SJCRH30 (cell line): Measurements from ENCODE around the gene HAGH. TPM values are rescaled to one million over a fixed set of nuclear protein-coding genes. Genes with fewer than 3 reads are reported as not detected.

Experiments
- DNase-seq, 2 experiments: peaks; one replicate each; pipeline ENCODE4 v3.0.0-alpha.2; 2015 to 2020
- H3K27ac ChIP-seq: fragments of 250-450 bp; sonication (Bioruptor Pico); 2 replicates; pipeline ENCODE4 v1.5.1; 2020; ENCODE audit warnings: mild to moderate bottlenecking, moderate library complexity
- H3K27me3 ChIP-seq: fragments of 250-450 bp; sonication (Bioruptor Pico); 2 replicates; pipeline ENCODE4 v1.5.1; 2020; ENCODE audit warnings: mild to moderate bottlenecking, moderate library complexity
- H3K36me3 ChIP-seq: fragments of 250-450 bp; sonication (Bioruptor Pico); 2 replicates; pipeline ENCODE4 v1.5.1; 2020; ENCODE audit warnings: mild to moderate bottlenecking, moderate library complexity
- H3K4me1 ChIP-seq: fragments of 250-450 bp; sonication (Bioruptor Pico); 2 replicates; pipeline ENCODE4 v1.5.1; 2020; ENCODE audit warnings: mild to moderate bottlenecking, moderate library complexity
- H3K4me3 ChIP-seq: fragments of 250-450 bp; sonication (Bioruptor Pico); 2 replicates; pipeline ENCODE4 v1.5.1; 2020; ENCODE audit warnings: mild to moderate bottlenecking, moderate library complexity
- H3K9me3 ChIP-seq: fragments of 250-450 bp; sonication (Bioruptor Pico); replicated peaks from 2 replicates; pipeline ENCODE4 v1.5.1; 2020; ENCODE audit warnings: mild to moderate bottlenecking, moderate library complexity
- total RNA-seq: library from RNA; depleted of rRNA; stranded (reverse); fragments of >200 nt; shearing (Covaris generic); gene quantifications from 2 replicates; pipeline ENCODE4 v1.2.3, GENCODE V29; 2014

Gene HAGH
- total RNA-seq, 1 experiment from 2014 or later = 14.6 TPM

GRCh38 chr16:1771864-1772361 is 54.7 kb downstream of the HAGH start:
- Histone ChIP-seq H3K36me3 (peaks cover 8% of the 10 kb centered on the region; the same call in 1 of the 2 replicates), H3K4me3 (peak overlapping the region; percentile 97), H3K27ac (no peak overlapping the region)

GRCh38 chr16:1771188-1771863 is 55.3 kb downstream of the HAGH start, which contains the start of gene NME3:
Gene NME3, minus strand, starts transcription at chr16:1771543. Its CDS starts 9 bp downstream, at chr16:1771534.
- Histone ChIP-seq H3K27me3 (no peaks in the 10 kb centered on the region), H3K4me3 (peak within 1 kb of the TSS; percentile 97), H3K36me3 (peaks cover 8% of the 10 kb centered on the region; the same call in 1 of the 2 replicates), H3K4me1 (peaks cover 6% of the 10 kb centered on the region; the same call in 1 of the 2 replicates), H3K27ac (peak within 1 kb of the TSS; percentile 71; the same call in 1 of the 2 replicates), H3K9me3 (no peaks in the 10 kb centered on the region)
- no peak for DNase-seq

More at GRCh38 chr16:1771864-1772361, 54.7 kb downstream of the HAGH start:
- DNase-seq = no peak
- Histone ChIP-seq H3K4me1 (peaks cover 6% of the 10 kb centered on the region; the same call in 1 of the 2 replicates), H3K9me3 (no peaks in the 10 kb centered on the region), H3K27me3 (no peaks in the 10 kb centered on the region)

- no peak for DNase-seq
Measured at GRCh38 chr16:1770328-1771187, 56.1 kb downstream of the HAGH start.

GRCh38 chr16:1769402-1770300 is 57.0 kb downstream of the HAGH start:
- Histone ChIP-seq H3K4me3 (no peak overlapping the region), H3K9me3 (no peaks in the 10 kb centered on the region), H3K4me1 (peaks cover 6% of the 10 kb centered on the region; the same call in 1 of the 2 replicates), H3K27me3 (no peaks in the 10 kb centered on the region), H3K27ac (no peak overlapping the region), H3K36me3 (peaks cover 8% of the 10 kb centered on the region; the same call in 1 of the 2 replicates)
- DNase-seq = no peak

More at GRCh38 chr16:1770328-1771187, 56.1 kb downstream of the HAGH start:
- H3K36me3 ChIP-seq = peaks cover 8% of the 10 kb centered on the region; the same call in 1 of the 2 replicates
- no peaks in the 10 kb centered on the region for H3K27me3 ChIP-seq
- no peaks in the 10 kb centered on the region for H3K9me3 ChIP-seq
- peaks cover 6% of the 10 kb centered on the region; the same call in 1 of the 2 replicates for H3K4me1 ChIP-seq
- H3K4me3 ChIP-seq = no peak overlapping the region
- no peak overlapping the region for H3K27ac ChIP-seq

GRCh38 chr16:1768767-1769401 is 57.7 kb downstream of the HAGH start:
- H3K27me3 ChIP-seq = no peaks in the 10 kb centered on the region
- H3K4me3 ChIP-seq = no peak overlapping the region
- no peak for DNase-seq
- H3K9me3 ChIP-seq = no peaks in the 10 kb centered on the region
- H3K27ac ChIP-seq = no peak overlapping the region
- peaks cover 8% of the 10 kb centered on the region; the same call in 1 of the 2 replicates for H3K36me3 ChIP-seq
- no peaks in the 10 kb centered on the region for H3K4me1 ChIP-seq

GRCh38 chr16:1768061-1768766 is 58.4 kb downstream of the HAGH start:
- H3K9me3 ChIP-seq = no peaks in the 10 kb centered on the region
- no peaks in the 10 kb centered on the region for H3K27me3 ChIP-seq
- peaks cover 8% of the 10 kb centered on the region; the same call in 1 of the 2 replicates for H3K36me3 ChIP-seq
- DNase-seq = no peak
- H3K4me1 ChIP-seq = no peaks in the 10 kb centered on the region
- no peak overlapping the region for H3K4me3 ChIP-seq
- no peak overlapping the region for H3K27ac ChIP-seq

GRCh38 chr16:1767116-1767994 is 59.3 kb downstream of the HAGH start:
- Histone ChIP-seq H3K27ac (no peak overlapping the region), H3K4me1 (no peaks in the 10 kb centered on the region), H3K9me3 (no peaks in the 10 kb centered on the region), H3K27me3 (no peaks in the 10 kb centered on the region), H3K36me3 (peaks cover 12% of the 10 kb centered on the region), H3K4me3 (no peak overlapping the region)
- no peak for DNase-seq

- Histone ChIP-seq H3K36me3 (peaks cover 12% of the 10 kb centered on the region), H3K9me3 (no peaks in the 10 kb centered on the region), H3K27me3 (no peaks in the 10 kb centered on the region), H3K27ac (no peak overlapping the region), H3K4me3 (no peak overlapping the region), H3K4me1 (no peaks in the 10 kb centered on the region)
- no peak for DNase-seq
Measured at GRCh38 chr16:1766701-1767100, 59.9 kb downstream of the HAGH start.

GRCh38 chr16:1766231-1766630 is 60.4 kb downstream of the HAGH start:
- Histone ChIP-seq H3K27me3 (no peaks in the 10 kb centered on the region), H3K9me3 (no peaks in the 10 kb centered on the region), H3K36me3 (peaks cover 12% of the 10 kb centered on the region), H3K4me3 (no peak overlapping the region), H3K27ac (no peak overlapping the region), H3K4me1 (no peaks in the 10 kb centered on the region)
- no peak for DNase-seq

GRCh38 chr16:1765826-1766225 is 60.8 kb downstream of the HAGH start:
- Histone ChIP-seq H3K4me1 (no peaks in the 10 kb centered on the region), H3K27me3 (no peaks in the 10 kb centered on the region), H3K9me3 (no peaks in the 10 kb centered on the region), H3K4me3 (no peak overlapping the region), H3K27ac (no peak overlapping the region), H3K36me3 (peaks cover 11% of the 10 kb centered on the region)
- no peak for DNase-seq

GRCh38 chr16:1764971-1765370 is 61.7 kb downstream of the HAGH start:
- Histone ChIP-seq H3K27me3 (no peaks in the 10 kb centered on the region), H3K9me3 (no peaks in the 10 kb centered on the region), H3K36me3 (peaks cover 6% of the 10 kb centered on the region), H3K4me3 (no peak overlapping the region), H3K27ac (no peak overlapping the region), H3K4me1 (no peaks in the 10 kb centered on the region)
- DNase-seq = no peak
